ENCODE results near the gene TBC1D1. TPM values are rescaled to one million over a fixed set of nuclear protein-coding genes. Genes with fewer than 3 reads are reported as not detected.

Gene TBC1D1
- polyA plus RNA-seq, 1 donor from 2014 or later: 23.2 TPM

- Histone ChIP-seq H3K27me3 (ENCODE audit: insufficient read depth, low read depth, low read length) (no peaks in the 10 kb centered on the region), H3K9ac (ENCODE audit: low read length) (no peak overlapping the region), H3K9me2 (ENCODE audit: insufficient read depth, low read length) (no peaks in the 10 kb centered on the region), H4K20me1 (ENCODE audit: insufficient read depth) (no peaks in the 10 kb centered on the region), H3K36me3 (ENCODE audit: insufficient read depth, low read length) (no peaks in the 10 kb centered on the region), H3K4me3 (ENCODE audit: low read length) (no peak overlapping the region), H3K27ac (ENCODE audit: low read length) (no peak overlapping the region), H2AFZ (ENCODE audit: low read depth, low read length) (no peak overlapping the region), H3F3A (ENCODE audit: insufficient read depth, low read length, poor library complexity, severe bottlenecking) (no peaks in the 10 kb centered on the region), H3K9me3 (ENCODE audit: low read length) (no peaks in the 10 kb centered on the region), H3K79me2 (replicated peaks; ENCODE audit: insufficient read depth, low read length) (no peaks in the 10 kb centered on the region), H3K4me2 (ENCODE audit: low read length) (no peak overlapping the region)
- no peak for TF ChIP-seq MXI1 (conservative IDR thresholded peaks at IDR 0.05; ENCODE audit: poor library complexity, severe bottlenecking)
- no peak for TF ChIP-seq RAD21 (conservative IDR thresholded peaks at IDR 0.05)
- TF ChIP-seq POLR2AphosphoS5 (IDR thresholded peaks at IDR 0.05): no peak
- no peak for TF ChIP-seq SMC3 (conservative IDR thresholded peaks at IDR 0.05; ENCODE audit: poor library complexity)
- TF ChIP-seq EP300 (conservative IDR thresholded peaks at IDR 0.05; ENCODE audit: poor library complexity, severe bottlenecking): no peak
- TF ChIP-seq REST (IDR thresholded peaks at IDR 0.05; ENCODE audit: borderline replicate concordance): no peak
- no peak for TF ChIP-seq CTCF (IDR thresholded peaks at IDR 0.05; ENCODE audit: poor library complexity, severe bottlenecking)
- no peak for TF ChIP-seq TAF1 (IDR thresholded peaks at IDR 0.05; ENCODE audit: low read depth)
- TF ChIP-seq EZH2 (IDR thresholded peaks at IDR 0.05; ENCODE audit: borderline replicate concordance, insufficient read depth, low read length, poor library complexity, severe bottlenecking): no peak
Measured at GRCh38 chr4:37910091-37910486, 19.2 kb downstream of the TBC1D1 start.

DNA sequence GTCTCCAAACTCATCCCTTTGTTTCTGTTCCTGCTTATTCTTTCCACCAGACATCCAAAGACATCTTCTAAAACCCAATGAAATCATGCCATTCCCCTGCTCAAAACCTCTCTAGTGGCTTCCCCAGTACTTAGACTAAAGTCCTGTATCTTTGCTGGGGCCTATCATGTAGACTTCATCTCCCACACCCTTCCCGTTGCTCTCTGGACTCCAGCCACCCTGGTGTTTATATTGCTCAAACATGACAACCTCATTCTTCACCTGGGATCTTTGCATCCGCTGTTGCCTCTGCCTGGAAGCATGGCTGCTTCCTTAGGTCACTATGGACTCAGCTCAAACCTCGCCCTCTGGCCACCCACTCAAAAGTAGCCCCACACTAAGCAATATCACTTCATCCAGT, 23.7 kb downstream of the TBC1D1 start:
- Histone ChIP-seq H3K79me2 (replicated peaks; ENCODE audit: insufficient read depth, low read length) (no peaks in the 10 kb centered on the region), H3K36me3 (ENCODE audit: insufficient read depth, low read length) (no peaks in the 10 kb centered on the region), H3K27ac (ENCODE audit: low read length) (no peak overlapping the region), H2AFZ (ENCODE audit: low read depth, low read length) (no peak overlapping the region), H3K4me2 (ENCODE audit: low read length) (no peak overlapping the region), H3K9me3 (ENCODE audit: low read length) (no peaks in the 10 kb centered on the region), H3K4me3 (ENCODE audit: low read length) (no peak overlapping the region), H3K27me3 (ENCODE audit: insufficient read depth, low read depth, low read length) (no peaks in the 10 kb centered on the region), H3K9ac (ENCODE audit: low read length) (no peak overlapping the region), H4K20me1 (ENCODE audit: insufficient read depth) (no peaks in the 10 kb centered on the region), H3K9me2 (ENCODE audit: insufficient read depth, low read length) (no peaks in the 10 kb centered on the region), H3F3A (ENCODE audit: insufficient read depth, low read length, poor library complexity, severe bottlenecking) (no peaks in the 10 kb centered on the region)
- TF ChIP-seq TAF1 (IDR thresholded peaks at IDR 0.05; ENCODE audit: low read depth) (no peak), EZH2 (IDR thresholded peaks at IDR 0.05; ENCODE audit: borderline replicate concordance, insufficient read depth, low read length, poor library complexity, severe bottlenecking) (no peak), SMC3 (conservative IDR thresholded peaks at IDR 0.05; ENCODE audit: poor library complexity) (no peak), MXI1 (conservative IDR thresholded peaks at IDR 0.05; ENCODE audit: poor library complexity, severe bottlenecking) (no peak), CTCF (IDR thresholded peaks at IDR 0.05; ENCODE audit: poor library complexity, severe bottlenecking) (no peak), RAD21 (conservative IDR thresholded peaks at IDR 0.05) (no peak), POLR2AphosphoS5 (IDR thresholded peaks at IDR 0.05) (no peak)

Data from neural cell (in vitro differentiated cells).